Tibial nerve (tissue), 3 donors: ENCODE measurements around the gene ACOXL.

Source experiments
- CTCF ChIP-seq, 5 experiments: fragments of 200-600 bp in 3 of 5; fragments of 450-650 bp in 2 of 5; sonication (generic) in 3 of 5; IDR thresholded peaks; one replicate each; pipeline ENCODE4 v1.5.1; 2016 to 2019; ENCODE audit warnings: antibody characterized with exemption in 5 of 5, mild to moderate bottlenecking in 3 of 5, moderate library complexity in 2 of 5
- POLR2A ChIP-seq, 2 donors: fragments of 450-650 bp; IDR thresholded peaks; one replicate each; pipeline ENCODE4 v1.6.1; 2017; ENCODE audit warnings: antibody characterized with exemption in 2 of 2, mild to moderate bottlenecking in 2 of 2, moderate library complexity in 2 of 2

DNA sequence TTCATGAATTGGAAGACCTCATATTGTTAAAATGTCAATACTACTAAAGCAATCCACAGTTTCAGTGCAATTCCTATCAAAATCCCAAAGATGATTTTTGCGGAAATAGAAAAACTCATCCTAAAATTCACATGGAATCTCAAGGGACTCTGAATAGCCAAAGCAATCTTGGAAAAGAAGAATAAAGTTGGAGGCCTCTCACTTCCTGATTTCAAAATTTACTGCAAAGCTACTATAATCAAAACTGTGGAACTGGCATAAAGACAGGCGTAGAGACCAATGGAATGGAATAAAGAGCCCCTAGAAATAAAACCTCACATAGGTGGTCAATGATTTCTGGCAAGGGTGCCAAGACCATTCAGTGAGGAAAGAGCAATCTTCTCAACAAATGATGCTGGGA is 42.3 kb downstream of the ACOXL start:
- TF ChIP-seq CTCF (IDR thresholded peaks at IDR 0.05) (no peak), POLR2A (IDR thresholded peaks at IDR 0.05) (no peak)
